Lower lobe of right lung (tissue), 2 donors: ENCODE data around the gene NBPF14. TPM values are rescaled to one million over a fixed set of nuclear protein-coding genes. Genes with fewer than 3 reads are reported as not detected.
"Not testable (repeated sequence)": the region's sequence is repeated elsewhere in the genome, so short reads cannot be mapped to it uniquely, and the experiment has no call there.

Experiments used
- ATAC-seq, 2 donors: fragments of 200-7000 bp; cut with Tn5 transposase; one replicate each; pipeline ENCODE4 v1.9.1; 2020 to 2022; ENCODE audit warnings: mild to moderate bottlenecking in 2 of 2, moderate library complexity in 2 of 2
- DNase-seq: peaks from one replicate; pipeline ENCODE4 v3.0.0-alpha.2; 2020
- H3K27ac ChIP-seq: fragments of 200-600 bp; one replicate; pipeline ENCODE4 v1.8.0; 2022
- H3K27me3 ChIP-seq: fragments of 200-600 bp; one replicate; pipeline ENCODE4 v1.8.0; 2022; ENCODE audit warnings: low read depth
- H3K36me3 ChIP-seq: fragments of 200-600 bp; one replicate; pipeline ENCODE4 v1.8.0; 2022; ENCODE audit warnings: mild to moderate bottlenecking
- H3K4me1 ChIP-seq: fragments of 200-600 bp; one replicate; pipeline ENCODE4 v1.8.0; 2022
- H3K4me3 ChIP-seq: fragments of 200-600 bp; one replicate; pipeline ENCODE4 v1.8.0; 2022; ENCODE audit warnings: mild to moderate bottlenecking
- H3K9me3 ChIP-seq: fragments of 200-600 bp; one replicate; pipeline ENCODE4 v1.8.0; 2022
- intact Hi-C: fragments of 100-400 bp; cut with DNase I; formaldehyde crosslinking; loops from one replicate; pipeline ENCODE4 v1.11.0; 2022
- long read RNA-seq: library from polyadenylated mRNA; unstranded; transcript quantifications from one replicate; pipeline ENCODE4 v2.0.0, GENCODE V29; 2021
- total RNA-seq: library from RNA; stranded (reverse); fragmentation: NEBNext Ultra II Directional; extraction: Animal tissue kit (Norgen Biotek cat#: 25700); gene quantifications from one replicate; pipeline ENCODE4 v1.2.1, GENCODE V29; 2021
- donor health status: DM: no; HTN: yes; CAD: no; lungs with severe emphysema.

Gene NBPF14
- total RNA-seq: 18.7 TPM
- long read RNA-seq, partial matches to known transcripts: 19 of 29 reads
- long read RNA-seq, other reads (novel, unspliced or antisense): 9 of 29 reads

DNA sequence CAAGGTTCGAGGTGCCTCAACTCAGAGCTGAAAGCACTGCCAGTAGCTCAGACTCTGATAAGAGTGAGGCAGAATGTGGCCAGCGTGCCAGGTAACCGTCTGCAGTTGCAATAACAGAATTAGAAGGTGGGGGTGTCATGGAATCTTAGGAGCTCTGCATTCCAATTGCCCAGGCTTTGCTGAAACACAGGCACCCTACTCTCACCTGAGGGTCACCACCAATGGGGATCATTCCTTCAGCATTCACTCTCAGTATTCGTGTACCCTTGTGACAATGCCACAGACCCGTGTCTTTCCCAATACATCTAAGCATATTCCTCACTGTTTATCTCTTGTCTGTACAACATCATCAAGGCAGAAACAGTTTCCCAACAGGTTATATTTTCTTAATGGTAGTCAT is at the start of gene NBPF14:
NBPF14 (minus strand) TSS at position 101 of the 400 bp plus-strand sequence. CDS start 294 bp downstream, outside the sequence.
- H3K27me3 ChIP-seq, DNase-seq, H3K4me1 ChIP-seq, intact Hi-C loops, H3K36me3 ChIP-seq, H3K9me3 ChIP-seq, H3K4me3 ChIP-seq, ATAC-seq, H3K27ac ChIP-seq: not testable (repeated sequence)

DNA sequence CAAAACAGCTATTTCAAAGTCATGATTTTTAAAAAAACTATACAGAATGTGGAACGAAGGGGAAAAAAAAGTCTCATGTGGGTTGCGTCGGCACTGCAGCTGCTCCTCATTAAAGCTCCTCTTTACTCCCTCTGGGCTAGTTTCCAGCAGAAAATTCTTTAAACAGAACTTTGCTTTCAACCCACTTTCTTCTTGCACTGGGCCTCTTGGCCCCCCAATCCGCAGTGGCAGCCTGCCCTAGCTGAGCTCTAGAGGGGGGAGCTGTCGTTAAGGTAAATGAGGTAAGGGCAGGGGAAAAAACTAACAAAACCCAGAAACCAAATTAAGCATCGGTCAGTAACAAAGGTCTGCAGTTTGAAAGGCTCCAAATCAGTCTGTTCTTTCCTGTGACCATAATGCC is 29.6 kb upstream of the NBPF14 start:
- DNase-seq, intact Hi-C loops: not testable (repeated sequence)

GRCh38 chr1:148618216-148618615 is 22.4 kb upstream of the NBPF14 start:
- H3K9me3 ChIP-seq, ATAC-seq, H3K27me3 ChIP-seq, H3K4me1 ChIP-seq, DNase-seq, H3K27ac ChIP-seq, intact Hi-C loops, H3K36me3 ChIP-seq, H3K4me3 ChIP-seq: not testable (repeated sequence)

More for the DNA sequence above, 29.6 kb upstream of the NBPF14 start:
- not testable (repeated sequence) for H3K36me3 ChIP-seq, H3K4me1 ChIP-seq, H3K27me3 ChIP-seq, H3K9me3 ChIP-seq, H3K27ac ChIP-seq, H3K4me3 ChIP-seq, ATAC-seq

DNA sequence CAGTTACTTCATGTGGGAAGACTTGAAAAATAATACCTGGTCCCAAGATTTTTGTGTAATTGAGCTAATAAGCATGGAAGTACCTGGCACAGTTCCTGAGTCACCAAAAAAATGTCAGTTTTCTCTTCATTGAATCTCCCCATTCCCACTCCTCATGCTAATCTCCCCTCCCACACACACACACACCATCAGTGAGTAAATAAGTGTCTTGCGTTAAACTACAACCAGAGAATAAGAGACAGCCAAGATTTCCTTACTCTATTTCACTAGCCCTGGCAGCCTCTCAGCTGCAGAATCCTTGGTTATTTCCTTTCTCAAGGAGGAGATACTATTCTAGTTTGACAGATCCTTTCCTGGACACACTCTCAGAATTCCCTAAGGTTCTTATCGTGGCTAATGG is 9.5 kb upstream of the NBPF14 start:
- intact Hi-C loops, H3K27ac ChIP-seq, H3K27me3 ChIP-seq, ATAC-seq, H3K4me1 ChIP-seq, DNase-seq, H3K9me3 ChIP-seq, H3K4me3 ChIP-seq, H3K36me3 ChIP-seq: not testable (repeated sequence)

DNA sequence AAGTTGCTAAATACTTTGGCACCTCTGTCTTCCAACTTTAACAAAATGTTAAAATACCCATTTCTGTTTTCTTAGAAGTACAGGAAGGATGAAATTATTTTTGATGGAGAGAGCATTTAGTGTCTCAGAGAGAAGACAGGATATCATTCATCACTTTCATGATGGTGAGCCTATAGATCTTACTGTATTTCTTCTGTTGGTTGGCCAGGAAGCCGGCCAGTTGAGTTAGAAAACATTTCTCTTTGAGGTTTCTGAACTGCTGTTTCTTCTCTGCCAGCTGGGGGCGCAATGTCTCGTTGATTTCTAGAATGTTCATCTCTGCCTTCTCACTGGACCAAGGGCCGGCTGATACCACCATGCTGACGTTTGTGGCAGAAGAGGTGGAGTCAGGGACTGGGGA is 451 bp downstream of the NBPF14 start:
- H3K4me3 ChIP-seq, H3K27ac ChIP-seq, H3K4me1 ChIP-seq, H3K27me3 ChIP-seq, DNase-seq, H3K9me3 ChIP-seq, H3K36me3 ChIP-seq, intact Hi-C loops, ATAC-seq: not testable (repeated sequence)

GRCh38 chr1:148591098-148591497 is 4.7 kb downstream of the NBPF14 start:
- intact Hi-C loops, DNase-seq, H3K27me3 ChIP-seq, H3K4me3 ChIP-seq, H3K4me1 ChIP-seq, ATAC-seq, H3K27ac ChIP-seq, H3K36me3 ChIP-seq, H3K9me3 ChIP-seq: not testable (repeated sequence)

- H3K36me3 ChIP-seq, H3K27ac ChIP-seq, H3K27me3 ChIP-seq, DNase-seq, ATAC-seq, H3K9me3 ChIP-seq, H3K4me1 ChIP-seq, intact Hi-C loops, H3K4me3 ChIP-seq: not testable (repeated sequence)
Observed at GRCh38 chr1:148532158-148532557, 63.7 kb downstream of the NBPF14 start.

GRCh38 chr1:148529101-148529567 is 66.7 kb downstream of the NBPF14 start:
- H3K27ac ChIP-seq, H3K36me3 ChIP-seq: not testable (repeated sequence)
- H3K4me3 ChIP-seq: peak overlapping the region; percentile 40

GRCh38 chr1:148528591-148528990 is 67.2 kb downstream of the NBPF14 start:
- H3K9me3 ChIP-seq, H3K4me1 ChIP-seq, H3K36me3 ChIP-seq, H3K27me3 ChIP-seq, DNase-seq, ATAC-seq, H3K27ac ChIP-seq, intact Hi-C loops: not testable (repeated sequence)
- peak overlapping the region; percentile 40 for H3K4me3 ChIP-seq

More at GRCh38 chr1:148529101-148529567, 66.7 kb downstream of the NBPF14 start:
- H3K9me3 ChIP-seq, H3K27me3 ChIP-seq, ATAC-seq, intact Hi-C loops, H3K4me1 ChIP-seq: not testable (repeated sequence)
- peak; percentile 54 for DNase-seq

DNA sequence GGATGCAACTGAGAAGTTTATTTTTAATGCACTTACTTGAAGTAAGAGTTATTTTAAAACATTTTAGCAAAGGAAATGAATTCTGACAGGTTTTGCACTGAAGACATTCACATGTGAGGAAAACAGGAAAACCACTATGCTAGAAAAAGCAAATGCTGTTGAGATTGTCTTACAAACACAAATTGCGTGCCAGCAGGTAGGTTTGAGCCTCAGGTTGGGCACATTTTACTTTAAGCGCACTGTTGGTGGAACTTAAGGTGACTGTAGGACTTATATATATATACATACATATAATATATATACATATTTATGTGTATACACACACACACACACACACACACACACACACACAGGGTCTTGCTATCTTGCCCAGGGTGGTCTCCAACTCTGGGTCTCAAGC is 69.2 kb downstream of the NBPF14 start:
- H3K9me3 ChIP-seq, ATAC-seq, H3K36me3 ChIP-seq, DNase-seq, H3K4me1 ChIP-seq, intact Hi-C loops, H3K27ac ChIP-seq, H3K4me3 ChIP-seq, H3K27me3 ChIP-seq: not testable (repeated sequence)

DNA sequence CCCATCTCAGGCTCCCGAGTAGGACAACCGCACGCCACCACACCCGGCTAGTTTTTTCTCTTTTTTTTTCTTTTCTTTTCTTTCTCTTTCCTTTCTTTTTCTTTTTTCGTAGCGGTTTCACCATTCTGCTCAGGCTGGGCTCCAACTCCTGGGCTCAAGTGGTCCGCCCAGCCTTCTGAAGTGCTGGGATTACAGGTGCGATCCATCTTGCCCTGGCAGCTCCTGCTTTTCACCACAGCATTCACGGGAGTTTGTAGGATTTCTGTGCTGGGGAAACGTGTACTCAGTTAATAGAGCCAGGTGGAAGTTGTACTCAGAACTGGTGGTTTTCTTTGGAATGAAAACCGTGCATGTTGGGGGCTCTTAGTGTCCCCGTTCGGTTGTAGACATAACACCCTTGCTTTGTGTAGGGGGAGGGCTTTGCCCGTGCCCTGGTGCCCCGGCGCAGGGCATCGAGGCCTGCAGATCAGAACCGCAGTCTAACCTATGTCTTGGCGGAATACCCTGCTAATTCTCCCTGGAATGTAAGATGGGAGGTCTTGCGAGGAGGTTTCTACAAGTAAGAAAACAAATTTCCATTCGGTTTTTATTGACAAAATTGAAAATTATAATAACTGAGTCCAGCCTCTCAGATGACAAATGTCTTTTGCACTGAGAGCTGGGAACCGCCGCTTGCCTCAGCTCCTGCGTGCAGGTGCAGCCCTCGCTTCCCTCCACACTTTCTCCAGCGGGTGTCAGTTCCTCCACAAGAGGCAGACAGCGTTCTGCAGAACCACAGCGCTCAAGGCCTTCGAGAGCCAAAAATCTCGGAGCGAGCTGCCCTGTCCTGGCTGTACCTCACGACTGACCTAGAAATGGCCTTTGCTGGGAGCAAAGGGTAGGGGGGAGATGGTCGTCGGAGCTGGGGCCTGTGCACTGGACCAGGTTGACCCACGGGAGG is 72.3 kb downstream of the NBPF14 start:
- H3K9me3 ChIP-seq, H3K36me3 ChIP-seq, intact Hi-C loops, DNase-seq, H3K27me3 ChIP-seq, H3K27ac ChIP-seq, H3K4me1 ChIP-seq: not testable (repeated sequence)
- H3K4me3 ChIP-seq: peak overlapping the region; percentile 48
- peak; percentile 41 to 60 for ATAC-seq

DNA sequence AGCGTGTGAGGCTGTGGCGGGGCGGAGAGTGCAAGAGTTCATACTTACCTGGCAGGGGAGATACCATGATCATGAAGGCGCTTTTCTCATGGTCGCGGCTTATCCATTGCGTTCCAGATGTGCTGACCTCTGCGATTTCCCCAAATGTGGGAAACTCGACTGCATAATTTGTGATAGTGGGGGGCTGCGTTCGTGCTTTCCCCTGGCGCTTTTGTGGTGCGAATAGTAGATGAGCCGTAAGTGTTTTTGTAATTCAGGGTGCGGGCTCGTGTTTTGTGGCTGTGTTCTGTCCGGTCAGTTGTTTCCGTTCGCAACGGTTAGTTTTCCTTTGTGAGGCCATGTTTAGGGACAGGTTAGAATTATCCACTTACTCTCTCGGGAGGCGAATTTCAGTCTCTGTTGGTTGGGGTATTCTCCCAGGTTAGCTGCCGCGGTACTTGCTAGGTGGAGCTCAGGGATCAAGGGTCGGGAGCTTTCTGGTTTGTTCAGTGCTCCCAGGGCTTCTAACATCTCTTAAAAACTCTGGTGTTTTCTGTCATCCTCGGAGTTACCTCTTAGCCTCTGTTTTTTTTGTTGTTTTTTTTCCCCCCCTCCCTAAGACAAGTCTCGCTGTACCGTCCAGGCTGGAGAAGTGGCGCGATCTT is 73.1 kb downstream of the NBPF14 start:
- intact Hi-C loops, H3K36me3 ChIP-seq, H3K4me1 ChIP-seq, H3K9me3 ChIP-seq, H3K27me3 ChIP-seq: not testable (repeated sequence)
- peak overlapping the region; percentile 73 for H3K27ac ChIP-seq
- H3K4me3 ChIP-seq: peak overlapping the region; percentile 48
- ATAC-seq: peak; percentile 93 to 96
- peak; percentile 85 for DNase-seq

- peak overlapping the region; percentile 34 for H3K4me3 ChIP-seq
- peak overlapping the region; percentile 67 for H3K27ac ChIP-seq
- H3K4me1 ChIP-seq, H3K36me3 ChIP-seq, H3K9me3 ChIP-seq, intact Hi-C loops, H3K27me3 ChIP-seq: not testable (repeated sequence)
- DNase-seq: peak; percentile 91
- peak; percentile 88 to 92 for ATAC-seq
Observed at GRCh38 chr1:148522072-148522471, 73.7 kb downstream of the NBPF14 start.
